C4-2B (cell line): ENCODE measurements around the gene PABPC3.

Source experiments
- CTCF ChIP-seq: fragments of 450-650 bp; conservative IDR thresholded peaks from 2 replicates; pipeline ENCODE4 v1.5.1; 2017; ENCODE audit warnings: mild to moderate bottlenecking
- ZFX ChIP-seq: fragments of 450-650 bp; IDR thresholded peaks from 2 replicates; pipeline ENCODE4 v1.6.1; 2017

GRCh38 chr13:25067064-25067463, 28.9 kb upstream of the PABPC3 start:
- no peak for TF ChIP-seq CTCF
- no peak; the same call in 1 of the 2 replicates for TF ChIP-seq ZFX
